HG03520 (cell line): ENCODE results near the gene CMTM2.
A peak's percentile ranks its signal among the peaks of the same experiment; 100 is the strongest.
"Not testable (repeated sequence)": the region's sequence is repeated elsewhere in the genome, so short reads cannot be mapped to it uniquely, and the experiment has no call there.

Experiments
- ATAC-seq: cut with Tn5 transposase; IDR thresholded peaks from one replicate; pipeline ENCODE4 v1.9.1; 2021; ENCODE audit warnings: mild to moderate bottlenecking, moderate library complexity; ENCODE audit not compliant: unreplicated experiment

Gene CMTM2

GRCh38 chr16:66581246-66581952, 2.1 kb downstream of the CMTM2 start:
- no peak for ATAC-seq

DNA sequence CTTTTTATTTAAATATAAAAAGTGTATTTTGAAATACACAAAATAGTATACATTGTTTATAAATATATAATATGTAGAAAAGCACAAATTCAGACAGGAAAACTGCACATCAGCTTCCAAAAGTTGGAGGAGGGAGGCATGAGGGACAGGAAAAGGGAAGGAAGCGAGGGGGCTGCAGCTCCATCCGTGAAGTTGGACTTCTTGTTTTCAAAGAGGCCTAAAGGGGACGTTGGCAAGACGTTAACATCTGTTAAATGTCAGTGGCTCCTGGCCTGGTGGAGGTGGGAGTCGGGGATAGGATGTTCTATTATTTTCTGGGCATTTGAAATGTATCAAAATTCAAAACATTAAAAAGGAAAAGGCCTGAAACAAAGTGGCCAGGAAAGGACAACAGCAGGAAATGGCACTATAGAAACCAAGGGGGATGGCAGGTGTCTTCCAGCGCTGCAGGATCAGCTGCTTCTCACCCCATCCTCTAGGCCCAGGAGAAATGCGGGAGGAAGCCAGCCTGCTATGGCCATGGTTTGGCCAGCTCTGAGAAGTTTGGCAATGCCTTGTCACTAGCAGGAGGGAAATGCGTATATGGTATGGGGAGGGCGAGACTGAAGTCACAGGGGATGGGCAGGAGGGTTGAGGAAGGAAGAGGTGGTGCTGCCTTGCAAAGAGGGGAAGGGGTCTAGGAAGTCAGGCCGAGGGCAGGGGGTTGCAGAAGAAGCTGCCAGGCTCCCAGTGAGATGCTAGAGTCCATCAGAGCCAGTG, 6.4 kb downstream of the CMTM2 start:
- ATAC-seq, result no peak

DNA sequence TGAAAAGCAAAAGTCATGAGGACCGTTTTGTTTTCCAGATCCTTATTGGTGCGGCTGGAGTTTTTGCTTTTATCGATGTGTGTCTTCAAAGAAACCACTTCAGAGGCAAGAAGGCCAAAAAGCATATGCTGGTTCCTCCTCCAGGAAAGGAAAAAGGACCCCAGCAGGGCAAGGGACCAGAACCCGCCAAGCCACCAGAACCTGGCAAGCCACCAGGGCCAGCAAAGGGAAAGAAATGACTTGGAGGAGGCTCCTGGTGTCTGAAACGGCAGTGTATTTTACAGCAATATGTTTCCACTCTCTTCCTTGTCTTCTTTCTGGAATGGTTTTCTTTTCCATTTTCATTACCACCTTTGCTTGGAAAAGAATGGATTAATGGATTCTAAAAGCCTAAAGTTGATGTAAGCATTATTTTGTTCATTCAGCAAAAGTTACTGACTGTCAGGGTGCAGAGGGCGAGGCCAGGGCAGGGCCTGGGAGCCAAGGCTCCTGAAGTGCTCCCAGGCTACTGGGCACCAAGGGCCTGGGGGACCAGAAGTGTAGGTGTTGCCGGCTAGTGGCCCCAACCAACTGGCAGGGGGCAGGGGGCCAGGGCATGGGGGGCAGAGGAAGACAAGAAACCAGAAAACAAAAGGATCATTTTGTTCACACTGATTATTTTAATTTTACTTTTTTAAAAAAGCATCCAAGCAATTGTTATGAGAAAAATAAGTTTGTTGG, 8.8 kb downstream of the CMTM2 start:
- ATAC-seq, result no peak

GRCh38 chr16:66588981-66589713, 9.9 kb downstream of the CMTM2 start:
- ATAC-seq, result peak; percentile 65

DNA sequence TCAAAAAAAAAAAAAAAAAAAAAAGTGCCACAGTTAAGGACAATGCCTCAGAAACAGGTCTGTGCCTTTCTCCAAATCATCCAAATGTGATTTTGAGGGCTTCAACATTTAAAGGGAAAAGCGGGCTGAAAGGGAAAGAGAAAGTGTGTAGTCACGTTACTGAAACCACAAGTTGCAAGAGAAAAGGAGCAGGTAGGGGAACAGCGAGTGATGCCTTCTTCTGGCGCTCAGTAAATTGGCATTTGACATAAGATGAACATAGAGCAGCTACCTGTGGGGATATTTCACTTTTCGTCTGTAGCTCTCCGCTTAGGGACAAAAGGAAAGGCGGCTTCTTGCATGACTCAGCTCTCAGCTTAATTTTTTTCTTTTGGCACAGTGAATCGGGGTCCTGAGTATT, 11.1 kb downstream of the CMTM2 start:
- no peak for ATAC-seq

DNA sequence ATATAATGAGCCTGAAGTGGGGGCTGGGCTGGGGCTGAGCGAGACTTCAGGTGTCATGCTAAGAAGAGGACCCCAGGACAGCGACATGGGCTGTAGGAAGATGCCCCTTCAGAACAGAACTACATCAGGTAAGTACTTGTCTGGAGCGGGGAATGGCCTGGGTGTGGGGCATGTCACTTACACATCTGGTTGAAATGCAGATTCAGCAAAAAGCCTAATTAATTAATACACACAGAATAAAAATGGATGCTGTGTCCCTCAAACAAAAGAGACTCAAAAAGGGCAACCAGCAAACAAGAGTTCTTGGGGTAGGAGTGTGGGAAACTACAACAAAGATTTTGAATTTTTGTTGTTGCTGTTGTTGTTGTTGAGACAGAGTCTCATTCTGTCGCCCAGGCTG, 11.8 kb downstream of the CMTM2 start:
- ATAC-seq, result no peak

GRCh38 chr16:66592241-66592640, 13.0 kb downstream of the CMTM2 start:
- ATAC-seq, result no peak

DNA sequence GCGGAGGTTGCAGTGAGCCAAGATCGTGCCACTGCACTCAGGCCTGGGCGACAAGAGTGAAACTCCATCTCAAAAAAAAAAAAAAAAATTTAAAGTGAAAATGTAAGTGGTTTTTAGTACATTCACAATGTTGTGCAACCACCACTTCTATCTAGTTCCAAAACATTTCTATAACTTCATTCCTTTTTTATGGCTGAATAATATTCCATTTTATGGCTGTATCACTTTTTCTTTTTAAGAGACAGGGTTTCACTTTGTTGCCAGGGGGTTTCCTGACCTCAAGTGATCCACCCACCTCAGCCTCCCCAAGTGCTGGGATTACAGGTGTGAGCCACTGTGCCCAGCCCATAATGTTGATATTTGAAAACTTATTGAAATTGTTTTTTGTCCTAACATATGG, 13.6 kb downstream of the CMTM2 start:
- no peak for ATAC-seq

DNA sequence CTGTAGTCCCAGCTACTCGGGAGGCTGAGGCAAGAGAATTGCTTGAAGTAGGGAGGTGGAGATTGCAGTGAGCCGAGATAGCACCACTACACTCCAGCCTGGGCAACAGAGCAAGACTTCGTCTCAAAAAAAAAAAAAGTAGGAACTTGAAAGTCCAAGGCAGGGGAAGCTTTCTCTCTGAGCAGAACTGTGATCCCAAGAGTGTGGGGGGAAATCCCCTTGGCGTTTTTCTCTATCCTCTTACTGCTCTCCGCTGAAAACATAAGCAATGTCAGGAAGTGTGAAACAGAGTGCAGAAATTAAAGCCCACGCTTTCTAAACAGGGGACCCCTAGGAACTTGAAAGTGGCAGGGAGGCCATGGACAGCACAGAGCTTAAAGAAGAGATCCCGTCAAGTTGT, 15.5 kb downstream of the CMTM2 start:
- no peak for ATAC-seq

DNA sequence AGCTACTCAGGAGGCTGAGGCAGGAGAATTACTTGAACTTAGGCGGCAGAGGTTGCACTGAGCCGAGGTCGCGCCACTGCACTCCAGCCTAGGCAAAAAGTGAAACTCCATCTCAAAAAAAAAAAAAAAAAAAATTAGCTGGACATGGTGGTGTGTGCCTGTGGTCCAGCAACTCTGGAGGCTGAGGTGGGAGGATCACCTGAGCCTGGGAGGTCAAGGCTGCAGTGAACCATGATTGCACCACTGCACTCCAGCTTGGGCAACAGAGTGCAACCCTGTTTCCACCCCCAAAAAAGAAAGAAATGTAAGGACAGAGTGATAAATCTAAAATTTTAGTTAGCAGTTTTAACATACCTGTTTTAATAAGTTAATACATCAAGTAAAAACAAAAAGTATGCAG, 17.3 kb downstream of the CMTM2 start:
- not testable (repeated sequence) for ATAC-seq

- ATAC-seq, result no peak
Observed at GRCh38 chr16:66596986-66597848, 18.0 kb downstream of the CMTM2 start.

GRCh38 chr16:66598111-66598510, 18.8 kb downstream of the CMTM2 start:
- ATAC-seq, result no peak

GRCh38 chr16:66599726-66600125, 20.5 kb downstream of the CMTM2 start:
- ATAC-seq, result no peak

DNA sequence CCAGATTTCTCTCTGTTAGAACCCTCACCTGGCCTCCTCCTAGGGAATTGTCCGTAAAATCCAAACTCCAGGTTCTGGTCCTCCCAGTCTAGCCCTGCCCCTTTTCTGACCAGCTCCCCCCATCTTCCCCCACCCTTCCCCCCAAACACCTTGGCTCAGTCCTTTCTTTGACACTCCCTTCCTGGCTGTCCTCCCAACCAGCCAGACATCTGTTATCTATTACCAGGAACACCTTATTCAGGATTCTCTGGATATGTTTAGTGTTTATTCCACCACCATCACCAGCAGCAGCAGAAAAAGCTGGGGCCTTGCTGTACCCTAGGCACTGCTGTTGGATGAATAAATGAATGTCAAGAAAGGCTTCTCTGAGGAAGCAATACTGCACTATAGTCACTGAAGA, 21.2 kb downstream of the CMTM2 start:
- no peak for ATAC-seq

DNA sequence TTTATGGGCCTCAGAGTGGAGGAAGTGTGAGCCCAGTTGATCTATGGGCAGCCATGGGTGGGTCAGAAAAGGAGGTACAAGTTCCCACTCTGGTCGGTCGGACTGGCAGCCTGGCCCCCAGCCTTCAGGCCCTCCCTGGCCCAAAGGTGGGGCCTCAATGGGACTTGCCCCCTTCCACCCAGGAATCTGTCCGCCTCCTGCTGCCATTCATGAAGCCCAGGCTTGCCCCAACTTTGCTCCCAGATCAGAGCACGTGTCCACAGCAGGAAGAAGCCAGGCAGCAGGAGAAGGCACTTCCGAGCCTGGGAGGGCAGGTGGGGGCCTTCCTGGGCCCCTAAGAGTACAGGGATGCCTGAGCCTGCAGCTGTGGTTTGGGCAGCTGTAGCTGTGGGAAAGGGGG, 22.2 kb downstream of the CMTM2 start:
- ATAC-seq, result no peak

- ATAC-seq, result no peak
Observed at GRCh38 chr16:66603537-66604375, 24.5 kb downstream of the CMTM2 start.

DNA sequence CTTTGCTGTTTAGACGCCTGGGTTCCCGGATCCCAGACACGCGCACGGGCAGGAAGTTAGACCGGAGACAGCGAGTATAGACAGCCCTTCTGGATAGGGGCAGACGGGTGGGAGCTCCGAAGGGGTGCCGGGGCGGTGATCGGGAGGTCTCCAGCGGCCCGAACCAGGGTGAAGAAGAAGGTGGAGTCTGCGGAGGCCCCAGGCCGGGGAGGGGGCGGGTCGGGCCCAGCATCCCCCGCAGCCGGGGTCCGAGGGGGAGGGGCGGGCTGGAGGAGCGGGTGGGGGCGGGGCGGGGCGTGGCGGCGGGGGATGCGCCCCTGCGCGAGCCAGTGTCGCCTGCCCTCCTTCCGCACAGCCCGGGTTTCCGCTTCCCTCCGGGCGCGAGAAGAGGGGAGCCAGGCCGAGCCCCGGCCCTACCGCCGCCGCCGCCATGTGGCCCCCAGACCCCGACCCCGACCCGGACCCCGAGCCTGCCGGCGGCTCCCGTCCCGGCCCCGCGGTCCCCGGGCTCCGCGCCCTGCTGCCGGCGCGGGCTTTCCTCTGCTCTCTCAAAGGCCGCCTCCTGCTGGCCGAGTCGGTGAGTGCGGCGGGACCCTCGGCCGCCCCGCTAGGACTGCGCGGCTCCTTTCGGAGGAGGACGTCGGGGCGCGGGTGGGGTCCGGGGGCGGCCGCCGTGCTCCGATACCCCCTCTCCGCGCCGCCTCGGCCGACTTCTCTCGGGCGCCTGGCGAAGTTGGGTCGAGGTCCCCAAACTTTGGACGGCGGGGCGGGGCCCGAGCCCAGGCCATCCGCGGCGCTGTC, 25.3 kb downstream of the CMTM2 start, which contains the start of gene CMTM3:
CMTM3 (plus strand) TSS at position 329 of the 801 bp plus-strand sequence; CDS start at position 431, 102 bp downstream.
- ATAC-seq, result peak; percentile 64
